ENCODE data around the gene LTC4S.

DNA sequence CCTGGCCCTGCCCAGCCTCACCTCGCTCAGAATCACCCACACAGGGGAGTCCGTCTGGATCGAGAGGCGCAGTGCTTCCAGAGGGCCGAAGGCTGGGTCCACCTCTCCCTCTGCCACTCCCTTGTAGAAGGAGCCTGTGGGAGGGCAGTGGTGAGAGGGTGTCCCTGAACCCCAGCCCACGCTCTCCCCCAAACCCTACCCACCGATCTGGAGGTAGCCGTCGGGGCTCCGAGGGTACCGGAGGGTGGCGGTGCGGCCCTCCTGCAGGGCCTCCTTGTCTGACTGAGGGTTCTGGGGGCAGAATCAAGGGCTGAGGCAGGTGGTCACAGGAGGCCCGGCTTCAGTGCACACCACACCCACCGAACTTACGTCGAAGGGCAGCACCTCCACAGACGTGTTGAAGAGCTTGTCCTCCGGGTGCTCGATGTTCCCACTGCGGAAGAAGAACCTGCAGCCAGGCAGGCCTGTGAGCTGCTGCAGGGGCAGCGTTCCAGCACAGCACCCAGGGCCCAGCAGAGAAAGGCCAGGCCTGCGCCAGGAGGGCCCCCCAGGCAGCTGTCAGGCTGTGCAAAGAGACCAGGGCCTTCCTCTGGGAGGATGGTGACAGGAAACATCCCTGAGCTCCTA lies 4.5 kb downstream of the LTC4S start:
- TF ChIP-seq, protein P1, sequence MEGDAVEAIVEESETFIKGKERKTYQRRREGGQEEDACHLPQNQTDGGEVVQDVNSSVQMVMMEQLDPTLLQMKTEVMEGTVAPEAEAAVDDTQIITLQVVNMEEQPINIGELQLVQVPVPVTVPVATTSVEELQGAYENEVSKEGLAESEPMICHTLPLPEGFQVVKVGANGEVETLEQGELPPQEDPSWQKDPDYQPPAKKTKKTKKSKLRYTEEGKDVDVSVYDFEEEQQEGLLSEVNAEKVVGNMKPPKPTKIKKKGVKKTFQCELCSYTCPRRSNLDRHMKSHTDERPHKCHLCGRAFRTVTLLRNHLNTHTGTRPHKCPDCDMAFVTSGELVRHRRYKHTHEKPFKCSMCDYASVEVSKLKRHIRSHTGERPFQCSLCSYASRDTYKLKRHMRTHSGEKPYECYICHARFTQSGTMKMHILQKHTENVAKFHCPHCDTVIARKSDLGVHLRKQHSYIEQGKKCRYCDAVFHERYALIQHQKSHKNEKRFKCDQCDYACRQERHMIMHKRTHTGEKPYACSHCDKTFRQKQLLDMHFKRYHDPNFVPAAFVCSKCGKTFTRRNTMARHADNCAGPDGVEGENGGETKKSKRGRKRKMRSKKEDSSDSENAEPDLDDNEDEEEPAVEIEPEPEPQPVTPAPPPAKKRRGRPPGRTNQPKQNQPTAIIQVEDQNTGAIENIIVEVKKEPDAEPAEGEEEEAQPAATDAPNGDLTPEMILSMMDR (IDR thresholded peaks at IDR 0.05) = no peak
- TF ChIP-seq POLR2AphosphoS5 (IDR thresholded peaks at IDR 0.05) (no peak), POLR2A (IDR thresholded peaks at IDR 0.05) (no peak)
